Astrocyte (in vitro differentiated cells and primary cell): Measurements from ENCODE around the gene PCDH19.

ENCODE experiments used
- EZH2 ChIP-seq: IDR thresholded peaks from 2 replicates; pipeline ENCODE4 v1.6.1; 2012; ENCODE audit warnings: mild to moderate bottlenecking, low read length, inconsistent platforms; ENCODE audit not compliant: insufficient read depth
- TF ChIP-seq, protein P1 (sequence below): IDR thresholded peaks from 2 replicates; pipeline ENCODE4 v1.5.1; 2011; ENCODE audit warnings: low read depth, mild to moderate bottlenecking, inconsistent platforms, low read length, moderate library complexity; ENCODE audit not compliant: insufficient read depth

DNA sequence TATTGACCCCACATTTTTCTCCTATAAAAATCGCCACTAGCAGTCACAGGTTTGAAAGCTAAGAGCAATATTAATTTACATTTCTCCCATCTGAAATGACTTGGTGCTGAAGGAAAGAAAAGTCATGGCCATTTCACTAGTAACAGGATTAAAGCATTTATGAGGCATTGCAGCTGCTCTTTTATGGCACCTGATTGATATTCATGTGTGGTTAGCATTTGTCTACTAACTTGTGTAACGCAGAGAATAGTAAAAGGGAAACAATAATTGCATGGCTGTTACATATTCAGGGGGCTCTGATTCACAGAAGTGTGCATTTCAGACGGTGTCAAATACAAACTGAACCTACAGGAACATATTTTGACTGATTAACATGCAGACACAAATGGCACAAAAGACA lies 5.2 kb downstream of the PCDH19 start:
- TF ChIP-seq, protein P1, sequence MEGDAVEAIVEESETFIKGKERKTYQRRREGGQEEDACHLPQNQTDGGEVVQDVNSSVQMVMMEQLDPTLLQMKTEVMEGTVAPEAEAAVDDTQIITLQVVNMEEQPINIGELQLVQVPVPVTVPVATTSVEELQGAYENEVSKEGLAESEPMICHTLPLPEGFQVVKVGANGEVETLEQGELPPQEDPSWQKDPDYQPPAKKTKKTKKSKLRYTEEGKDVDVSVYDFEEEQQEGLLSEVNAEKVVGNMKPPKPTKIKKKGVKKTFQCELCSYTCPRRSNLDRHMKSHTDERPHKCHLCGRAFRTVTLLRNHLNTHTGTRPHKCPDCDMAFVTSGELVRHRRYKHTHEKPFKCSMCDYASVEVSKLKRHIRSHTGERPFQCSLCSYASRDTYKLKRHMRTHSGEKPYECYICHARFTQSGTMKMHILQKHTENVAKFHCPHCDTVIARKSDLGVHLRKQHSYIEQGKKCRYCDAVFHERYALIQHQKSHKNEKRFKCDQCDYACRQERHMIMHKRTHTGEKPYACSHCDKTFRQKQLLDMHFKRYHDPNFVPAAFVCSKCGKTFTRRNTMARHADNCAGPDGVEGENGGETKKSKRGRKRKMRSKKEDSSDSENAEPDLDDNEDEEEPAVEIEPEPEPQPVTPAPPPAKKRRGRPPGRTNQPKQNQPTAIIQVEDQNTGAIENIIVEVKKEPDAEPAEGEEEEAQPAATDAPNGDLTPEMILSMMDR, result no peak
- no peak for TF ChIP-seq EZH2
